Trophoblast cell (in vitro differentiated cells and primary cell): Measurements from ENCODE around the gene RNF31.

ENCODE experiments used
- DNase-seq, 2 donors: peaks; one replicate each; pipeline ENCODE4 v3.0.0-alpha.2; 2016
- H2AFZ ChIP-seq: 2 replicates; pipeline ENCODE4 v1.6.1; 2013; ENCODE audit warnings: low read length, moderate library complexity, mild to moderate bottlenecking; ENCODE audit not compliant: insufficient read depth, poor library complexity
- H2AK5ac ChIP-seq: 2 replicates; pipeline ENCODE4 v1.6.1; 2013; ENCODE audit warnings: mild to moderate bottlenecking, low read length
- H2BK120ac ChIP-seq: 2 replicates; pipeline ENCODE4 v1.6.1; 2013; ENCODE audit warnings: low read length, mild to moderate bottlenecking, moderate library complexity; ENCODE audit not compliant: insufficient read depth, poor library complexity
- H2BK12ac ChIP-seq: 2 replicates; pipeline ENCODE4 v1.6.1; 2013; ENCODE audit warnings: mild to moderate bottlenecking, low read length, moderate library complexity
- H2BK5ac ChIP-seq: 2 replicates; pipeline ENCODE4 v1.6.1; 2013; ENCODE audit warnings: low read length, low read depth, moderate library complexity, mild to moderate bottlenecking; ENCODE audit not compliant: poor library complexity
- H3K14ac ChIP-seq: 2 replicates; pipeline ENCODE4 v1.6.1; 2013; ENCODE audit warnings: mild to moderate bottlenecking, low read length
- H3K18ac ChIP-seq: 2 replicates; pipeline ENCODE4 v1.6.1; 2013; ENCODE audit warnings: mild to moderate bottlenecking, low read length
- H3K23ac ChIP-seq: 2 replicates; pipeline ENCODE4 v1.6.1; 2013; ENCODE audit warnings: low read length
- H3K27ac ChIP-seq: 2 replicates; pipeline ENCODE4 v1.5.1; 2013; ENCODE audit warnings: low read depth, mild to moderate bottlenecking, inconsistent platforms, low read length, moderate library complexity
- H3K27me3 ChIP-seq: 2 replicates; pipeline ENCODE4 v1.6.1; 2013; ENCODE audit warnings: inconsistent platforms, mild to moderate bottlenecking, low read length, moderate library complexity; ENCODE audit not compliant: insufficient read depth
- H3K36me3 ChIP-seq, 2 experiments: 1 replicate in 1 of 2; 2 replicates in 1 of 2; pipeline ENCODE4 v1.6.1; 2013; ENCODE audit warnings: low read length in 2 of 2, mild to moderate bottlenecking in 2 of 2, moderate library complexity in 1 of 2; ENCODE audit not compliant: insufficient read depth in 2 of 2, control insufficient read depth in 1 of 2
- H3K4ac ChIP-seq: 2 replicates; pipeline ENCODE4 v1.6.1; 2013; ENCODE audit warnings: low read depth, mild to moderate bottlenecking, low read length, moderate library complexity
- H3K4me1 ChIP-seq, 2 experiments: 1 replicate in 1 of 2; 2 replicates in 1 of 2; pipeline ENCODE4 v1.6.1; 2013; ENCODE audit warnings: low read length in 2 of 2, mild to moderate bottlenecking in 2 of 2, moderate library complexity in 1 of 2; ENCODE audit not compliant: insufficient read depth in 2 of 2, control insufficient read depth in 1 of 2
- H3K4me2 ChIP-seq: 2 replicates; pipeline ENCODE4 v1.6.1; 2013; ENCODE audit warnings: inconsistent platforms, mild to moderate bottlenecking, low read length, moderate library complexity
- H3K4me3 ChIP-seq: 2 replicates; pipeline ENCODE4 v1.5.1; 2013; ENCODE audit warnings: mild to moderate bottlenecking, low read depth, low read length, inconsistent platforms
- H3K79me1 ChIP-seq: one replicate; pipeline ENCODE4 v1.6.1; 2013; ENCODE audit warnings: low read length
- H3K79me2 ChIP-seq: 2 replicates; pipeline ENCODE4 v1.6.1; 2013; ENCODE audit warnings: low read length, mild to moderate bottlenecking; ENCODE audit not compliant: control insufficient read depth, insufficient read depth, poor library complexity
- H3K9ac ChIP-seq: 2 replicates; pipeline ENCODE4 v1.6.1; 2013; ENCODE audit warnings: mild to moderate bottlenecking, low read length
- H3K9me3 ChIP-seq: 2 replicates; pipeline ENCODE4 v1.6.1; 2013; ENCODE audit warnings: low read depth, mild to moderate bottlenecking, control low read depth, inconsistent platforms, low read length; ENCODE audit not compliant: insufficient read depth
- H4K12ac ChIP-seq: 2 replicates; pipeline ENCODE4 v1.6.1; 2013; ENCODE audit warnings: low read depth, mild to moderate bottlenecking, low read length, moderate library complexity
- H4K8ac ChIP-seq: 2 replicates; pipeline ENCODE4 v1.6.1; 2013; ENCODE audit warnings: low read depth, mild to moderate bottlenecking, low read length, moderate library complexity
- H4K91ac ChIP-seq: one replicate; pipeline ENCODE4 v1.6.1; 2013; ENCODE audit warnings: low read depth, mild to moderate bottlenecking, low read length, moderate library complexity
- WGBS: extraction: QIAGEN DNeasy Blood & Tissue Kit; methylation state at CpG from one replicate; pipeline ENCODE4 v1.1.7; 2013; ENCODE audit warnings: missing lambda C conversion rate; ENCODE audit not compliant: insufficient read length, insufficient coverage; ENCODE audit errors: extremely low coverage; 5-methylcytosine and 5-hydroxymethylcytosine counted together

RNF31 gene

DNA sequence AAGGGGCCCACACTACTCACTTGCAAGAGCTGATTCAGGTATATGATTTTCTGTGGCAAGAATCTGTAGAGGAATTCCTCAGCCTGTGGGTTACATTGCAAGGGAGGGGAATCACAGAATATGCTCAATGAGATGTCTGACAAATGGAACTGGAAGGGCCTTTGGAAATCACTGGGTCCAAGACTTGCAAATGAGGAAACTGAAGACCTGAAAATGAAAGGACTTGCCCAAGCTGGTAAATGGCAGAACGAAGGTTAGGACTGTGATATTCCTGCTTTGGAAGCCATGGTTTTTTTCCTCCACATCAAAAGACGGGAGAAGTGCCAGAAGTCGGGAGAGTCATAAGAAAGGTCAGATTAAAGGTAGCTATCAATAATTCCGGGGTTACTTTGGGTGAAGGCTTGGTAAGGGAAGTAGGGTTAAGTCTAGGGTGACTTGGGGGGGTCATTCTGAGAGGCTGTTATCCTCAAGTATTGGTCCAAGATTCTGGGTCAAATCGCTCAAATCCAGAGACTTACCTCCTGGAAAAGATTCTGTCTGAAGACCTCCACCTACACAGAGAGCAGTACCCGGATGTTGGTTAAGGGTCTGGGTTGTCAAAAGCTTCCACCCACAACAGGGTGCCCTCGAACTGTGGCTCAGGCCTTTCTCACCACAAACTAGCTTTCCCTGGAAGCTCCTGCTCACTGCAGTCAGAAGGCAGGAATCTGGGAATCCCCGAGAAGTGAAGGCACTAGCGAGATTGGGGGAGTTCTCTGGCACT, 1.4 kb upstream of the RNF31 start:
- Histone ChIP-seq H3K23ac (no peak overlapping the region), H3K36me3 (peaks cover 19 to 25% of the 10 kb centered on the region in 2 experiments)
- no CpG with 5 or more reads among the region's 9 CpGs for WGBS

GRCh38 chr14:24146453-24146977, 783 bp upstream of the RNF31 start, which contains the start of gene PSME2:
Gene PSME2, minus strand, starts transcription at chr14:24146610. Its CDS starts 29 bp downstream, at chr14:24146581.
- Histone ChIP-seq H4K91ac (peak within 1 kb of the TSS; percentile 88), H3K79me2 (peaks cover 14% of the 10 kb centered on the region), H2BK12ac (no peak within 1 kb of the TSS), H3K9me3 (peaks cover 3% of the 10 kb centered on the region), H4K8ac (peak within 1 kb of the TSS; percentile 88), H3K9ac (peak within 1 kb of the TSS; percentile 97), H3K14ac (peak within 1 kb of the TSS; percentile 89), H3K27me3 (no peaks in the 10 kb centered on the region), H3K4ac (peak within 1 kb of the TSS; percentile 93), H2AK5ac (no peak within 1 kb of the TSS), H3K4me3 (peak within 1 kb of the TSS; percentile 90), H2AFZ (peak within 1 kb of the TSS; percentile 89), H3K18ac (peak within 1 kb of the TSS; percentile 52), H2BK5ac (peak within 1 kb of the TSS; percentile 85), H2BK120ac (peak within 1 kb of the TSS; percentile 43), H4K12ac (peak within 1 kb of the TSS; percentile 66), H3K79me1 (peaks cover 15% of the 10 kb centered on the region), H3K36me3 (peaks cover 26 to 31% of the 10 kb centered on the region in 2 experiments), H3K4me2 (peak within 1 kb of the TSS; percentile 98), H3K27ac (peak within 1 kb of the TSS; percentile 80), H3K4me1 (peaks cover 10 to 16% of the 10 kb centered on the region in 2 experiments), H3K23ac (no peak within 1 kb of the TSS)
- no CpG with 5 or more reads among the region's 25 CpGs for WGBS
- peak; percentile 95 to 96 for DNase-seq

More for the DNA sequence above, 1.4 kb upstream of the RNF31 start:
- Histone ChIP-seq H3K79me1 (peaks cover 19% of the 10 kb centered on the region), H2AFZ (peak overlapping the region; percentile 71), H3K4me1 (peaks cover 10 to 16% of the 10 kb centered on the region in 2 experiments), H2BK12ac (no peak overlapping the region), H2AK5ac (no peak overlapping the region), H3K9ac (peak overlapping the region; percentile 89), H3K14ac (peak overlapping the region; percentile 89), H3K4ac (peak overlapping the region; percentile 13), H2BK120ac (no peak overlapping the region), H3K9me3 (no peaks in the 10 kb centered on the region), H4K12ac (peak overlapping the region; percentile 66), H4K91ac (peak overlapping the region; percentile 88), H4K8ac (peak overlapping the region; percentile 88), H3K18ac (peak overlapping the region; percentile 16), H3K27ac (peak overlapping the region; percentile 66), H2BK5ac (peak overlapping the region; percentile 85), H3K4me2 (peak overlapping the region; percentile 95), H3K79me2 (peaks cover 18% of the 10 kb centered on the region), H3K27me3 (no peaks in the 10 kb centered on the region), H3K4me3 (peak overlapping the region; percentile 76)
- peak; percentile 14 to 43 for DNase-seq

DNA sequence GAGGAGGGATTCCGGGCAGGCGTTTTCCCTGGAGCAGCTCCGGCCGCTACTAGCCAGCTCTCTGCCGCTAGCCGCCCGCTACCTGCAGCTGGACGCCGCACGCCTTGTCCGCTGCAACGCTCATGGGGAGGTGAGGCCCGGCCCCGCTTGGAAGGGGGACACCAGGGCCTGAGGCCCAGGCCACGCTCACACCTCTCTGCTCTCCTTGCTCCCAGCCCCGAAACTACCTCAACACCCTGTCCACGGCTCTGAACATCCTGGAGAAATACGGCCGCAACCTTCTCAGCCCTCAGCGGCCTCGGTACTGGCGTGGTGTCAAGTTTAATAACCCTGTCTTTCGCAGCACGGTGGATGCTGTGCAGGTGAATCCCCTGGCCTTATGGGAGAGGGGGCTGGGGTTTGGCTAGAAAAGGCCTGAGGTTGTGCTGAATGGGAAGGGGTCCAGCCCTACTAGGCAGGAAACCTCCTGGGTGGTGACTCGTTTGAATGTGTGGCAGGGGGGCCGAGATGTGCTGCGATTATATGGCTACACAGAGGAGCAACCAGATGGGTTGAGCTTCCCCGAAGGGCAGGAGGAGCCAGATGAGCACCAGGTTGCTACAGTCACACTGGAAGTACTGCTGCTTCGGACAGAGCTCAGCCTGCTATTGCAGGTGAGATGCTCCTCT, 597 bp downstream of the RNF31 start:
- Histone ChIP-seq H3K4ac (peak overlapping the region; percentile 93), H3K4me3 (peak overlapping the region; percentile 90), H3K9me3 (peaks cover 3% of the 10 kb centered on the region), H2BK5ac (peak overlapping the region; percentile 20), H4K12ac (peak overlapping the region; percentile 45), H3K18ac (peak overlapping the region; percentile 21), H2BK12ac (no peak overlapping the region), H3K4me1 (peaks cover 10 to 16% of the 10 kb centered on the region in 2 experiments), H3K36me3 (peaks cover 30 to 38% of the 10 kb centered on the region in 2 experiments), H2BK120ac (no peak overlapping the region), H2AFZ (peak overlapping the region; percentile 70), H3K23ac (no peak overlapping the region), H3K79me1 (peaks cover 13% of the 10 kb centered on the region), H4K8ac (peak overlapping the region; percentile 32), H3K27ac (no peak overlapping the region), H4K91ac (peak overlapping the region; percentile 67), H3K4me2 (peak overlapping the region; percentile 98), H3K14ac (peak overlapping the region; percentile 75), H3K27me3 (no peaks in the 10 kb centered on the region), H3K79me2 (peaks cover 14% of the 10 kb centered on the region), H3K9ac (peak overlapping the region; percentile 97), H2AK5ac (peak overlapping the region; percentile 14)
- no CpG with 5 or more reads among the region's 29 CpGs for WGBS
- no peak for DNase-seq

DNA sequence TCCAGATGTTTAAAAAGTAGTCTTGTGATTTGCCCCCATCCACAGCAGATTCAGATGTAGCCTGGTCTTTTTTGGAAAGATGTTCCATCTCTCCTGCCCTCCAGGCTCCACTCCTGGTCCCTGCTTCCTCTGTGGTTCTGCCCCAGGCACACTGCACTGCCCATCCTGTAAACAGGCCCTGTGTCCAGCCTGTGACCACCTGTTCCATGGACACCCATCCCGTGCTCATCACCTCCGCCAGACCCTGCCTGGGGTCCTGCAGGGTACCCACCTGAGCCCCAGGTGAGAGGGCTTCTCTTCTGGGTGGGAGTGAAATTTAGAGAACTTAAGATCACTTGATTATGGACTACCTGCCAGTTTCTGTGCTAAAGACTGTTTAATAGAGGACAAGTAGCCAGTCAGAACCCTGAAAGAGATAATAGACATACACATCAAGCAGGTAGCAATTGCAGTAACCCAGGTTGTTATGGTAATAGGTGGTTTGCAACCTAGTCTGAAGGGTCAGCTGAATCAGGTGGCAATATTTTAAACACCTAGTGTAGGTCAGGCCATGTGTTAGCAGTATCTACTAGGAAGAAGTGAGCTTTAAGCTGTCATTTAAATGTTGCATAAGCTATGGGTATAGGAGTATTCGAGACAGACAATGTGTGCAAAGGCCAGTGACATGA, 2.1 kb downstream of the RNF31 start:
- H3K23ac ChIP-seq: no peak overlapping the region
- H2BK120ac ChIP-seq: no peak overlapping the region
- peaks cover 28 to 36% of the 10 kb centered on the region in 2 experiments for H3K36me3 ChIP-seq
- no peak overlapping the region for H2AFZ ChIP-seq
- no peak overlapping the region for H4K8ac ChIP-seq
- H3K4me1 ChIP-seq: peaks cover 10 to 16% of the 10 kb centered on the region in 2 experiments
- no peak overlapping the region for H2BK5ac ChIP-seq
- no peak overlapping the region for H3K18ac ChIP-seq
- no peak overlapping the region for H3K27ac ChIP-seq
- no peak overlapping the region for H4K12ac ChIP-seq
- no peaks in the 10 kb centered on the region for H3K27me3 ChIP-seq
- WGBS: no CpG with 5 or more reads among the region's 3 CpGs
- no peak overlapping the region for H3K4me3 ChIP-seq
- no peak overlapping the region for H4K91ac ChIP-seq
- peaks cover 3% of the 10 kb centered on the region for H3K9me3 ChIP-seq
- H2BK12ac ChIP-seq: no peak overlapping the region
- no peak overlapping the region for H3K4ac ChIP-seq
- H3K14ac ChIP-seq: no peak overlapping the region
- H3K79me1 ChIP-seq: peaks cover 13% of the 10 kb centered on the region
- H3K4me2 ChIP-seq: no peak overlapping the region
- no peak overlapping the region for H2AK5ac ChIP-seq
- H3K9ac ChIP-seq: no peak overlapping the region
- DNase-seq: no peak
- H3K79me2 ChIP-seq: peaks cover 14% of the 10 kb centered on the region
